Stimulated activated CD4-positive, alpha-beta T cell treated with anti-CD3 and anti-CD28 coated beads, Interleukin-12 subunit alpha, Interleukin-12 subunit beta, amount 100 ng/mL, for 4 hours (primary cell): ENCODE measurements around the gene SLC10A7.

ENCODE experiments used
- DNase-seq: peaks from one replicate; pipeline ENCODE4 v3.0.0-alpha.2; 2020

SLC10A7 gene

GRCh38 chr4:146521541-146522097 lies at the start of gene SLC10A7:
TSS of gene SLC10A7 (minus strand) at chr4:146521940. CDS start at chr4:146521717, 223 bp downstream.
- peak; percentile 67 for DNase-seq

- no peak for DNase-seq
Measured at GRCh38 chr4:146567396-146567795, 45.7 kb upstream of the SLC10A7 start.

GRCh38 chr4:146564492-146564891 lies 42.8 kb upstream of the SLC10A7 start:
- DNase-seq, result no peak

GRCh38 chr4:146550161-146550560 lies 28.4 kb upstream of the SLC10A7 start:
- DNase-seq, result no peak

- no peak for DNase-seq
Measured at GRCh38 chr4:146548443-146548842, 26.7 kb upstream of the SLC10A7 start.

GRCh38 chr4:146545102-146545501 lies 23.4 kb upstream of the SLC10A7 start:
- DNase-seq, result no peak

- DNase-seq, result no peak
Measured at GRCh38 chr4:146534178-146534577, 12.4 kb upstream of the SLC10A7 start.

- DNase-seq, result no peak
Measured at GRCh38 chr4:146525754-146526153, 4.0 kb upstream of the SLC10A7 start.

- DNase-seq, result no peak
Measured at GRCh38 chr4:146524663-146525062, 2.9 kb upstream of the SLC10A7 start.

- no peak for DNase-seq
Measured at GRCh38 chr4:146522869-146523205, 1.1 kb upstream of the SLC10A7 start.

GRCh38 chr4:146522098-146522868 lies 543 bp upstream of the SLC10A7 start:
- DNase-seq, result peak; percentile 85

GRCh38 chr4:146520896-146521540 lies 722 bp downstream of the SLC10A7 start:
- DNase-seq, result no peak

- DNase-seq, result no peak
Measured at GRCh38 chr4:146514651-146515357, 6.9 kb downstream of the SLC10A7 start.

- DNase-seq, result no peak
Measured at GRCh38 chr4:146513548-146513947, 8.2 kb downstream of the SLC10A7 start.

GRCh38 chr4:146511381-146511780 lies 10.4 kb downstream of the SLC10A7 start:
- DNase-seq, result no peak

GRCh38 chr4:146510942-146511341 lies 10.8 kb downstream of the SLC10A7 start:
- DNase-seq, result no peak

GRCh38 chr4:146508229-146508939 lies 13.4 kb downstream of the SLC10A7 start:
- no peak for DNase-seq

GRCh38 chr4:146507632-146508031 lies 14.1 kb downstream of the SLC10A7 start:
- no peak for DNase-seq

GRCh38 chr4:146506272-146506671 lies 15.5 kb downstream of the SLC10A7 start:
- DNase-seq, result no peak

- no peak for DNase-seq
Measured at GRCh38 chr4:146500216-146500615, 21.5 kb downstream of the SLC10A7 start.

GRCh38 chr4:146498291-146498690 lies 23.4 kb downstream of the SLC10A7 start:
- DNase-seq, result no peak

GRCh38 chr4:146495269-146495668 lies 26.5 kb downstream of the SLC10A7 start:
- DNase-seq, result no peak

GRCh38 chr4:146494143-146494542 lies 27.6 kb downstream of the SLC10A7 start:
- DNase-seq, result no peak
